Astrocyte (in vitro differentiated cells and primary cell): ENCODE results near the gene LARGE1.

Experiments
- EZH2 ChIP-seq: IDR thresholded peaks from 2 replicates; pipeline ENCODE4 v1.6.1; 2012; ENCODE audit warnings: mild to moderate bottlenecking, low read length, inconsistent platforms; ENCODE audit not compliant: insufficient read depth
- TF ChIP-seq, protein P1 (sequence below): IDR thresholded peaks from 2 replicates; pipeline ENCODE4 v1.5.1; 2011; ENCODE audit warnings: low read depth, mild to moderate bottlenecking, inconsistent platforms, low read length, moderate library complexity; ENCODE audit not compliant: insufficient read depth

DNA sequence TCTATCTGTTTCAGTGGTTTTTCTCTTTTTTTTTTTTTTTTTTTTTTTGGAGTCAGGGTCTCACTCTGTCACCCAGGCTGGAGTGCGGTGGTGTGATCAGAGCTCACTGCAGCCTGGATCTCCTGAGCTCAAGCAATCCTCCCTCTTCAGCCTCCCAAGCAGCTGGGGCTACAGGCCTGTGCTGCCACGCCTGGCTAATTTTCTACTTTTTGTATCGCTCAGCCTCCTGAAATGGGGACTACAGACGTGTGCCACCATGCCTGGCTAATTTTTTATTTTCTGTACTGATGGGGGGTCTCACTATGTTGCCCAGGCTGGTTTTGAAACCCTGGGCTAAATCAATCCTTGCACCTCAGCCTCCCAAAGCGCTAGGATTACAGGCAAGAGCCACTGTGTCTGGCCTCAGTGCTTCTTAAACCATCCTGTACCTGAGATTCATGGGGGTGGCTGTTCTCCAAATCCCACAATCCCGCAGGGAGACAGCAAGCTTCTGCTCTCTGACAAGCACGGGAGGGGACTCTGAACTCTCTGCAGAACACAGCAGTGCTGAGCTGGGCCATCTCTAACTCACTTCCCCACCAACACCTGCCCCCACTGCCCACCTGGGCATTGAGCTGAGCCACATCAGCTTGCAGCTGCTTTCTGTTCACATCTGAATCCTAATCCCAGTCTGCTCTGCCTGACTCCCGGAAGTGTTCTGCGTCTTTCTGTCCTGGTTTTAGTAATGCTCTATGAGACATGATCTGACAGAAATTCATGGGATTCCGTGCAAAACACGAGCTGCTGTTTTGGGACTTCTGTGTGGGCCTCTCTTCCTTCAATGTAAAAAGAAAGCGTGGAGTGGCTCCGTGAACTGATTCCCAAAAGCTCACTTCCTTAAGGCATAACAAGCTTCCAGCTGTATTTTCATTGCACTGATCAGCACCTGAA, 400.0 kb downstream of the LARGE1 start:
- TF ChIP-seq, protein P1, sequence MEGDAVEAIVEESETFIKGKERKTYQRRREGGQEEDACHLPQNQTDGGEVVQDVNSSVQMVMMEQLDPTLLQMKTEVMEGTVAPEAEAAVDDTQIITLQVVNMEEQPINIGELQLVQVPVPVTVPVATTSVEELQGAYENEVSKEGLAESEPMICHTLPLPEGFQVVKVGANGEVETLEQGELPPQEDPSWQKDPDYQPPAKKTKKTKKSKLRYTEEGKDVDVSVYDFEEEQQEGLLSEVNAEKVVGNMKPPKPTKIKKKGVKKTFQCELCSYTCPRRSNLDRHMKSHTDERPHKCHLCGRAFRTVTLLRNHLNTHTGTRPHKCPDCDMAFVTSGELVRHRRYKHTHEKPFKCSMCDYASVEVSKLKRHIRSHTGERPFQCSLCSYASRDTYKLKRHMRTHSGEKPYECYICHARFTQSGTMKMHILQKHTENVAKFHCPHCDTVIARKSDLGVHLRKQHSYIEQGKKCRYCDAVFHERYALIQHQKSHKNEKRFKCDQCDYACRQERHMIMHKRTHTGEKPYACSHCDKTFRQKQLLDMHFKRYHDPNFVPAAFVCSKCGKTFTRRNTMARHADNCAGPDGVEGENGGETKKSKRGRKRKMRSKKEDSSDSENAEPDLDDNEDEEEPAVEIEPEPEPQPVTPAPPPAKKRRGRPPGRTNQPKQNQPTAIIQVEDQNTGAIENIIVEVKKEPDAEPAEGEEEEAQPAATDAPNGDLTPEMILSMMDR: no peak
- TF ChIP-seq EZH2: no peak
